K562 (cell line): ENCODE results near the gene GFI1B. TPM values are rescaled to one million over a fixed set of nuclear protein-coding genes. Genes with fewer than 3 reads are reported as not detected.

ENCODE experiments used
- CTCFL ChIP-seq: IDR thresholded peaks from 2 replicates; pipeline ENCODE4 v1.6.1; 2011; ENCODE audit warnings: borderline replicate concordance, low read depth, mild to moderate bottlenecking, moderate library complexity, low read length; ENCODE audit not compliant: insufficient read depth, poor library complexity, severe bottlenecking
- FOXA1 ChIP-seq: fragments of 450-650 bp; IDR thresholded peaks from 2 replicates; pipeline ENCODE4 v1.6.1; 2016; ENCODE audit warnings: mild to moderate bottlenecking, borderline replicate concordance
- GABPB1 ChIP-seq: sonication (generic); formaldehyde crosslinking; IDR thresholded peaks from 2 replicates; pipeline ENCODE4 v1.8.0; 2022; ENCODE audit warnings: mild to moderate bottlenecking, missing genetic modification reagents
- GABPB2 ChIP-seq: fragments of 250-450 bp; sonication (Bioruptor Pico); conservative IDR thresholded peaks from 2 replicates; pipeline ENCODE4 v1.5.1; 2021; ENCODE audit warnings: mild to moderate bottlenecking
- GATAD2A ChIP-seq: fragments of 450-650 bp; IDR thresholded peaks from 2 replicates; pipeline ENCODE4 v1.6.1; 2017
- HNRNPUL1 ChIP-seq: fragments of 200-400 bp; formaldehyde crosslinking; IDR thresholded peaks from 2 replicates; pipeline ENCODE4 v1.6.1; 2017; ENCODE audit warnings: low read length
- HSF4 ChIP-seq: fragments of 250-450 bp; sonication (Bioruptor Pico); IDR thresholded peaks from 2 replicates; pipeline ENCODE4 v2.1.2; 2022; ENCODE audit warnings: mild to moderate bottlenecking, moderate library complexity, borderline replicate concordance
- POLR2A ChIP-seq: fragments of 450-650 bp; conservative IDR thresholded peaks from 2 replicates; pipeline ENCODE4 v1.6.1; 2016
- SIX5 ChIP-seq, 2 experiments: IDR thresholded peaks; 2 replicates each; pipeline ENCODE4 v1.6.1; 2011; ENCODE audit warnings: low read length in 2 of 2, borderline replicate concordance in 1 of 2, low read depth in 1 of 2, mild to moderate bottlenecking in 1 of 2, moderate library complexity in 1 of 2; ENCODE audit not compliant: insufficient read depth in 1 of 2
- SMAD2 ChIP-seq: fragments of 150-350 bp; IDR thresholded peaks from 2 replicates; pipeline ENCODE4 v1.6.1; 2014; ENCODE audit warnings: low read depth, mild to moderate bottlenecking, low read length
- SNRNP70 ChIP-seq: fragments of 200-400 bp; formaldehyde crosslinking; optimal IDR thresholded peaks from 2 replicates; pipeline ENCODE3; 2017; ENCODE audit warnings: low read depth, low read length
- SP2 ChIP-seq: IDR thresholded peaks from 2 replicates; pipeline ENCODE4 v1.6.1; 2011; ENCODE audit warnings: mild to moderate bottlenecking, low read depth, low read length, moderate library complexity; ENCODE audit not compliant: poor library complexity, severe bottlenecking; ENCODE audit errors: extremely low read depth
- STAT6 ChIP-seq: sonication (generic); formaldehyde crosslinking; IDR thresholded peaks from 2 replicates; pipeline ENCODE4 v1.8.1; 2023; ENCODE audit warnings: mild to moderate bottlenecking, missing genetic modification reagents
- USF1 ChIP-seq: sonication (generic); formaldehyde crosslinking; IDR thresholded peaks from 2 replicates; pipeline ENCODE4 v1.9.0; 2022; ENCODE audit warnings: mild to moderate bottlenecking, missing genetic modification reagents
- ZBTB49 ChIP-seq: sonication (generic); formaldehyde crosslinking; IDR thresholded peaks from 2 replicates; pipeline ENCODE4 v1.8.0; 2022; ENCODE audit warnings: missing genetic modification reagents, mild to moderate bottlenecking, borderline replicate concordance
- ZNF274 ChIP-seq: IDR thresholded peaks from 2 replicates; pipeline ENCODE4 v1.6.1; 2011; ENCODE audit warnings: low read depth, mild to moderate bottlenecking, low read length, moderate library complexity, borderline replicate concordance
- ZNF586 ChIP-seq: fragments of 450-650 bp; formaldehyde crosslinking; conservative IDR thresholded peaks from 2 replicates; pipeline ENCODE4 v1.4.0; 2020; ENCODE audit warnings: mild to moderate bottlenecking, moderate library complexity
- polyA plus RNA-seq, 8 experiments: library from polyadenylated mRNA; depleted of rRNA in 4 of 8; stranded (reverse) in 5 of 8; unstranded in 3 of 8; fragments of >200 nt; fragmentation: Nextera tagmentation in 2 of 8; fragmentation: Illumina TruSeq in 1 of 8; extraction: Ambion mirVana in 2 of 8; extraction: Trizol in 1 of 8; gene quantifications; 2 replicates each; pipeline versions ENCODE4 v1.2.1 to v1.2.3, GENCODE V29; 2011 to 2014; ENCODE audit warnings: inconsistent platforms in 1 of 8, missing spikeins in 1 of 8
- total RNA-seq, 7 experiments: library from RNA; depleted of rRNA in 6 of 7; stranded (reverse); fragments of >200 nt in 6 of 7; fragmentation: Illumina TruSeq in 2 of 7; extraction: Trizol in 2 of 7; gene quantifications; 2 replicates each; pipeline versions ENCODE4 v1.2.1 to v1.2.3, GENCODE V29; 2011 to 2021; ENCODE audit warnings: low replicate concordance in 1 of 7

Gene GFI1B
- total and polyA plus RNA-seq, 9 of the 15 experiments (the other 6 are each of a cell fraction or from before 2014, with no cell fraction given), result 8.0 to 75.7 (median 34.5) TPM

- TF ChIP-seq SP2, result no peak
- no peak for TF ChIP-seq ZNF586 (CRISPR knock-in tag)
- no peak for TF ChIP-seq HNRNPUL1
- no peak; the same call in 1 of the 2 replicates for TF ChIP-seq USF1 (CRISPR knock-in tag)
- no peak for TF ChIP-seq SMAD2
- TF ChIP-seq STAT6 (CRISPR knock-in tag), result no peak
- 0 out of 2 replicates have a peak, but pooled peaks have one; percentile 35 for TF ChIP-seq POLR2A
- TF ChIP-seq ZBTB49 (CRISPR knock-in tag), result no peak
- TF ChIP-seq GABPB1 (CRISPR knock-in tag), result 0 out of 2 replicates have a peak, but pooled peaks have one; percentile 22
- peak; percentile 89; the same call in 1 of the 2 replicates for TF ChIP-seq HSF4 (CRISPR knock-in tag)
- no peak for TF ChIP-seq CTCFL
- no peak for TF ChIP-seq SIX5 (IDR thresholded peaks at IDR 0.05; ENCODE audit: borderline replicate concordance in 1 of 2, insufficient read depth in 1 of 2, low read depth in 1 of 2, low read length in 2 of 2)
- no peak for TF ChIP-seq FOXA1
- no peak for TF ChIP-seq GABPB2
- TF ChIP-seq GATAD2A, result peak; percentile 97
- TF ChIP-seq ZNF274, result no peak; the same call in 1 of the 2 replicates
- no peak for TF ChIP-seq SNRNP70
Observed at GRCh38 chr9:132998831-132999635, 20.5 kb downstream of the GFI1B start (continued).
